HG03175 (cell line): ENCODE data around the gene ARHGAP29.

Experiments
- ATAC-seq: cut with Tn5 transposase; IDR thresholded peaks from one replicate; pipeline ENCODE4 v1.9.1; 2021; ENCODE audit warnings: mild to moderate bottlenecking, moderate library complexity; ENCODE audit not compliant: unreplicated experiment

Gene ARHGAP29

DNA sequence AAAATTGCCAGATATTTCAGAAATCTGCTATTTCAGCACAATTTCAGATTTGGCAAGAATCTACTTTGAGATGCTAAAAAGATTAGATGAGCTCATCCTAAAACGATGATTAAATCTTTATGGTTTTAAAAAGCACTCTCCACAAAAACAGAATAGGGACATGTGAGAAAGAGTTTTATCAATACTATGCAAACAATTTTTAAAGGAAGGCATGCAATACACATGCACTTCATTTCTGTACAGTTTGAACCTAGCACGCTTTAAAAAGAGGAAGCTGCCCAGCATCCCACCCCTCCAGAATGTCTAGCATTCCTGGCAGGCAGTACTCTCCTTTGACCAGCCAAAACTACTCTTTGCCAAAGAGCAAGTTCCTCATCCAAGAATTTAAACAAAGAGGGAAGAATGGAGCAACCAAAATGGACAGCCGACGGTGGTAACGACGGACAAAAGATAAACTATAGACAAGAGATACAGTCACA lies 1.3 kb downstream of the ARHGAP29 start:
- no peak for ATAC-seq

DNA sequence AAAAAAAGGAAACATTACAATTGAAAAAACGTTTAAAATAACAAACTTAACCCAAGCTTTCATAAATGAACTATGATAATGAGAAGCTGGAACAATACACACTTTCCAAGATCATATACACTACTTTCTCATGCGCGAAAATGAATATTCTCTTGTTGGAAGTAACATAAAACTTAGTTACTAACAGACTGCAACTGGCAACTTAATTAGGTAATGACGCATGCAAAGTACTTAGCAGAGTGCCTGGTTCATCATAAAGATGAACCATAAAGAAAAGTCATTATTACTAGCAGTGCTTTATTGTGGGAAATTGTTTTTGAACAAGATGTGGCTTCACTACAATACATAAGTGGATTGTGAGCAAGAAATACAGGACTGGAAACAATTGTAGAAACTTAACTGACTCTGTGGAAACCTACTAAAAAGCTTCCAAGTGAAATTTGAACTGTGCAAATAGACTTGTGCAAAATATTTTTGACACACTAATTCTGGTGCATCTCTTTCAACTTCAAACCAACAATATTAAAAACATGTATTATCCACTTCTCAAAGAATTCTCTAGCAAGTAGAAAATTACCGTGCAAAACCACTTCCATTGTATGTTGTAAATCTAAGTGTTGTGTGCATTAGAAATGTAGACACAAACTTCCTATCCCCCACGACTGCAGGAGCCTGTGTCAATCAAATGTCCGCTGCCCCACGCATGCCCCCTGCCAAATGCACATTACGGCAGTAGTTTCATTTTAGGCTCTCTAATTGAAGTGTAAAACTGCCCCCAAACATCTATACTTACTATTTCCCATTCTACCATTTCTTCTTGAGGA lies 2.0 kb downstream of the ARHGAP29 start:
- no peak for ATAC-seq

DNA sequence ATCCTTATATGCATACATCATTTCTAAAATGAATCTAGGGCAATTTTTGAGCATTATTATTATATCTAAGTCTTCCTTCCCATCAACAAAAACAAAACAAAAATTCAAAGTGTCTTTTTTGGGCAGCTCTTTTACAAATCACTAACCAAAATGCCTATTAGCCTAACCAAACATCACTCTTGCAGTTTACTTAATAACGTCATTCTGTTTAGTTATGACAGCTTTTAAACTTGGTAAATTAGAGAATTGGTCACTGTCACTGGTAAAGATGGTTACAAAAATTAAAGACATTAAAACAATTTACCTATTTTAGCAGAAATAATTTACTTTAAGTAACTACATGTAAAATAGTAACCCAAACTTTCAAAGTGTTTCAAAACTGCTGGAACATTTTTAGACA lies 2.8 kb downstream of the ARHGAP29 start:
- ATAC-seq = no peak

DNA sequence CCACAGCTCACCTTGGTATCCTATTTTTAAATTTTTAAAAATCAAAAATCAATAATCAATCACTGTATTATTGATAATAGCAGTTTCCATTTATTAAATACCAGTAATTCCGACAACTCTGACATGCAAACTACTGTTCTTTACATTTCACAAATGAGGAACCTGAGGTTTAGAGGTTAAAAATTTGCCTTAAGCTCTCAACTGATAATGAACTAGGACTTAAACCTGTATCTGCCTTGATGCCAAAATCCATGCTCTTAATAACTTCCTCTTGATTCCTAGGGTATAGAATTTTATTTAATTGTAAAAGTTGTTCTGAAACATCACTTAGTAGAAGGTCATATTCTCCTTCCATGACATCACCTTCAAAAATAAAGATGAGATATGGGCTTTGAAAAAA lies 5.6 kb downstream of the ARHGAP29 start:
- ATAC-seq = no peak

DNA sequence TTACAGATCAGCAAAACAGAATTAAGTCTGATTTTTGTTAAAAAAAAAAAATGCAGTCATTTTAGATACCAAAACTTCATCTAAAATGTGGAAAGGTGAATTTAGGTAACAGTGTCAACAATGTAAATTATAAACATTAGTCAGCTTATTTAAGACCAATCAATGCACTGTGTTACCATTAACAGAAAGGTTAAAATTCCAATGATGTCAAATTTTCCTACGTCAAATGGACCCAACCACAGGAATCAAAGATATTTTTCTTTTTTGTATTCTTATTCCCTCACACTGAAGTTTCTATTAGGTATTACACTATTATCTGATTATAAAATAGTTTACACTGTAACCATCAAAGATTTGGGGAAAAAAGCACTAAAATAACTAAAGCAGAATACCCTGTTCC lies 6.5 kb downstream of the ARHGAP29 start:
- no peak for ATAC-seq

DNA sequence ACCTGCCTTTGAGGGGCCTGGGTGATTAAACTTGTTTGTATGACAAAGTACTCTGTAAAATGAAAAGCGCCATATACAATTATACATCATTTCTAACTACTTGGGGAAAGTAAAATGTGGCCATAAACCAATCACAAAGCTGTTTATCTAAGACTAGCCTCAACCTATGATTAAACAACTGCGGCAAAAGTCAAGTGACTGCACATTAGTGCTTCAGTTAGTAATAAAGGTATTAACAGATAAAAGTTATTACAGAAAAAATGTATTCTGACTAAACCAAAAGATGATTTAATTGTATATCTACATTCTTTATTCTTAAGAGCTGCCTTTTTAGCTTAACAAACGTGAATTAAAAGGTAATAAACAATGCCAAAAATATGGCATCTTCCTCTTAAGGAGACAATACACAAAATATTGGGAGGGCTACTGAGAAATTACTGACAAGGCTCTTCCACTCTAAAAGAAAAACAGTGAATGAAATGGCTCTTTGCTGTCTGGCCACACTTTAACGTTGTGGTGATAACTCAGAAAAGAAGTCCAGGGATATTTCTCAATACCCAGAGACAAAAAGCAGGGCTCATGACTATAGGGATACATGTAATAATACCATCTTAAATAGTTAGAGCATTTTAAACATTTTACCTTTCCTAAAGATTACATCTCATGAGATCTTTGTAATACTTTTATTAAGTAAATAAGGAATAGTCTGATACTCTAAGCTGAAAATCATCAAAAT lies 8.6 kb downstream of the ARHGAP29 start:
- no peak for ATAC-seq

DNA sequence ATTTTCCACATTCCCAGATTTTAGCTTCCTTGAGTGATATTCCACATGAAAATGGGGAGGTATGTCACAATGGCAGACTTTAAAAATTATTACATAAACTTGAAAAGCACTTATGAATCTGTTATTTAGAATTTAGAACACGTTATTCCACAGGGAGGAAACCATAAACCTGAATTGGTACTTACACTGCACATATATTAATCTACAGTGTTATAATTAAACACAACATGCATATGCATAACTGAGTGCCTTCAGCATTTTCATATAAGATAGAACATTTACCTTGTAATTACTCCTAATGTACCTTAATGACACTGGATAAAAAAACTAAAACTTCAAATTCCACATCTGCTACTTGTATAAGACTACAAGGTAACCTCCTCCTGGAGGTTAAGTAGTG lies 9.8 kb downstream of the ARHGAP29 start:
- ATAC-seq = no peak

DNA sequence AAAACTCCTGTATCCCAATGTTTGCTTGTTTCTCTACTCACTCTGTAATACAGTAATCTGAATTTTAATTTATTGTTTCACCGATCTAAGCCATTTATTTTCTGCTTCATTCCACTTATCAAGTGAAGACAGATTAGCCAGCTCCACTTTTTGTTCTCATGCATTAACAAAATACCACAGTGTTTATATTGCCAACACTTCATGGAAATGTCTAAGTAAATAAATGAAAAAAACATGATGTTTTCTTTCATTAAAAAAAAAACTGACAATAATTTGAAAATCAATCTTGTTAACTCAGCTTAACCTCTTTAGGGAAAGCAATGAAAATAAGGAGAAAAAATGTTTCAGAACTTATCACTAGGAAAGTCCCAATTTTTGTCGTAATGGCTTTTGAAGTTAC lies 11.5 kb downstream of the ARHGAP29 start:
- ATAC-seq = no peak

DNA sequence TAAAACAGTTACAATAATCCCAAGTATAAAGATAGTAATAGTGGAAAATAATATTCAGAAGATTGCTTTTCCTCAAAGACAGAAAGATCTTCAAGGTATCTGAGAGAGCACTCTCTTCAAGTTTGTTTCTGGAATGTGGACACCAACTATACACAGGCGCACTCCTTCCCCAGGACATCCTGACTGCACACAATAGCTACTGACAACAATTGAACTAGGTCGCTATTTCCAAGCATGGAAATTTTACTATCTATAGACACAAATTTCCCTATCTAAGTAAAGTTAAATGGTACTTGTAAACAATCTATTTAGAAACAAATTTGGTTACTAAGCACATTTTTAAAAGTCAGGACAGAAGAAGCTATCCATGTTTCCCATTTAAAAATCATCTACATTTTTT lies 19.1 kb downstream of the ARHGAP29 start:
- no peak for ATAC-seq

DNA sequence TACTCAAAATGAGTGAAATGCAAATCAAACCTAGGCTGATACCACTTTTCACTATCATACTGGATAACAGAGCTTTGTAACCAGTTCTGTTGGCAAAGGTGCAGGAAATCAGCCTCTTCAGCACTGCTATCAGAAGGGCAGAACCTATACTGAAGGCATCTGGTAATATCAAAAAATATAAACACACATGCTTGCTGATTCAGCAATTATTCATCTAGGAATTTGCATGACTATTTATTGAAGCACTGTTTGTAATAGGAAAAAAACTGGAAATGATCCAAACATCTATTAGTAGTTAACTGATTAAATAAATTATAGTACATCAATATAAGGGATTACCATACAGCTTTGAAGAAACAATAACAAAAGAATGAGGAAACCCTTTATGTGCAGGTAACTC lies 21.4 kb downstream of the ARHGAP29 start:
- ATAC-seq = no peak

DNA sequence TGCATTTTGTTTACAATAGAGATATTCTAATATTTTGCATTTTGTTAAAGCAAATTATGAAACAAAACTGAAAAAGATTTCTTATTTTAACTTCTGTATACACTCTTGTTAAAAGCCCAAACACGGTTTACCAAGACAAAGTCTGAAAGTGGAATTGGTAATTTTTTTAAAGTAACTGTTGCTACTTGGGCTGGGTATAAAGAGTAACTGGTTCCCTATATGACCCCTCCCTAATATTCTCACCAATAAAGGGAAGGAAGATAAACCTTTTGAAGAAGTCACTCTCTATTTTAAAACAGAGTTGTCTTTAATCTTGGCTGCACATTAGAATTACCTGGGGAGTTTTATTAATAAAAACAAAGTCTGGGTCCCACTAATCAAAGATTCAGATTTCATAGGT lies 27.4 kb downstream of the ARHGAP29 start:
- ATAC-seq = no peak

DNA sequence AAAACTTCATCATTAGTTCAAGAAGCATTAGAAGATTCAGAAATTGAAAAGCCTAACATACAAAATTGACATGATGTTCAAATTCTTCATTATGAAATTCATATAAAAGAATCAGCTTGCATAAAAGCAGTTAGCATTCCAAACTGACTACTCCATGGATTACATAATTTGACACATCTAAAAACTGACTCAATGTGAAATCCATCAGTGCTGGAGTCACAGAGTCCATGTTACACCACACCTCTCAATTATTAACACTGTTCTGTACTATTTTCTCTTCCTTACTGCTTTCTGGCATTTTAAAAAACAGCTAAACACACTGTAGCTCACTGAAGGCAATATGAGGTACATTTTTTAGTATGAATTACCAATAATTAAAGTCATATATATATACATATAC lies 28.0 kb downstream of the ARHGAP29 start:
- no peak for ATAC-seq

DNA sequence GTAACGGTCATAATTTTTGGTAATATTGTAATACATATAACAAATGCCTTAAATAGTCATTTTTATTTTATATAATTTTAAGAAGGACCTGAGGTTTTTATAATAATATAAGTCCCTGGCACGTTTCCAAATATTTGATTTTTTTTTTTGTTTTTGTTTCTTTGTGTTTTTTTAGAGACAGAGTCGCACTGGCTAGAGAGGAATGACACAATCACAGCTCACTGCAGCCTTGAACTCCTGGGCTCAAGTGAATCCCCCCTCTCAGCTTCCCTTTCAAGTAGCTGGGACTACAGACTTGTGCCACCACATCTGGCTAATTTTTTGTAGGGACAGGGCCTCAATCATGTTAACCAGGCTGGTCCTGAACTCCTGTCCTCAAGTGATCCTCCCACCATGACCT lies 29.7 kb downstream of the ARHGAP29 start:
- no peak for ATAC-seq

DNA sequence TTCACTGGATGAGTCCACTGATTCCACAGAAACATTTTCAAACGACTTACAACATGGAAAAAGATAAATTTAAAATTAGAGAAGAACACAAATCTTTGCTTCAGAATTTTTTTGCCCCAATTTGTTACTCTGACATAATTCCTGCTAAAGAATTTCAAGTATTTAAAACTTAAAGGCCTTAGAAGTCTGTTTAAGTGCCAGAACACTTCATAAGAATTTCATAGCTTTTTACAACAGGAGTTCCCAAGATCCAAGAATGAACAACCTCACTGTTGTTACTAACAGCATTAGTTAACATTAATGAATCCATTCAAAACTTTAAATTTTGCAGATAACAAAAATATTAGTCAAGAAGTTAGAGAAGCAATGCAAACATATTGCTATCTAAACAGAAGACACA lies 31.7 kb downstream of the ARHGAP29 start:
- ATAC-seq = no peak

DNA sequence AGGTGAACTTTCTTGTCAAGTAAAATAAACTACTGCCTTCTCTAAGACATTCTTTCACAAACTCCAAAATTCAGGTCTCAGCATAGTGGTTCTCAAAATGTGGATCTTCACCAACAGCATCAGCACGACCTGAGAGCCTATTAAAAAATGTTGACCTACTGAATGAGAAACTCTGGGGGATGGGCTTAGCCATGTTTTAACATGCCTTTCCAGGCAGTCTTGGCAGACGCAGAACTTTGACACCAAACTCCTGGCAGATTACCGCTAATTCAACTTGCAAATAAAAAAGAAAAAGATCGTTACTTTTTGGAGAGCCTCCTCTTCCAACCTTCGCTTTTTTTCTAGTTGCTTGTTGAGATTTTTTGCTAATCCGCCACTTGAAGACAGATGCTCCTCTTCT lies 35.1 kb downstream of the ARHGAP29 start:
- ATAC-seq = no peak

DNA sequence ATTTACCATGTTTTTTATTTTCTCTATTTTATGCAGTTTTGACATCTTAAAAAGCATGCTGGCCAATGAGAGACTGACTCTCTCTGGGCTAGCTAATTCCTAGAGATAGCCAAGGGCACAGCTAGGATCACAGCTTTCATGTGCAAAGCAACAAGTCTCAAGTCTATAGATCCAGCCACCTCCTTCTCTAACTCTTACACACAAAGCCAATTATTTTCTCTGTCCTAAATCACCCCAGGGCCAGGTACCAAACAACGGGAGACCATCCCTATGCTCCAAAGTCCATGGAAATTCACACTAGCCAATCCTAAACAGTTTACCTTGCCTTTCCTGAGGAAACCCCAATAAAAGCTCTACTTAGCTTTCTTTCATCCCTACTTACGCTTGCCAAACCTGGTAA lies 38.0 kb downstream of the ARHGAP29 start:
- no peak for ATAC-seq

DNA sequence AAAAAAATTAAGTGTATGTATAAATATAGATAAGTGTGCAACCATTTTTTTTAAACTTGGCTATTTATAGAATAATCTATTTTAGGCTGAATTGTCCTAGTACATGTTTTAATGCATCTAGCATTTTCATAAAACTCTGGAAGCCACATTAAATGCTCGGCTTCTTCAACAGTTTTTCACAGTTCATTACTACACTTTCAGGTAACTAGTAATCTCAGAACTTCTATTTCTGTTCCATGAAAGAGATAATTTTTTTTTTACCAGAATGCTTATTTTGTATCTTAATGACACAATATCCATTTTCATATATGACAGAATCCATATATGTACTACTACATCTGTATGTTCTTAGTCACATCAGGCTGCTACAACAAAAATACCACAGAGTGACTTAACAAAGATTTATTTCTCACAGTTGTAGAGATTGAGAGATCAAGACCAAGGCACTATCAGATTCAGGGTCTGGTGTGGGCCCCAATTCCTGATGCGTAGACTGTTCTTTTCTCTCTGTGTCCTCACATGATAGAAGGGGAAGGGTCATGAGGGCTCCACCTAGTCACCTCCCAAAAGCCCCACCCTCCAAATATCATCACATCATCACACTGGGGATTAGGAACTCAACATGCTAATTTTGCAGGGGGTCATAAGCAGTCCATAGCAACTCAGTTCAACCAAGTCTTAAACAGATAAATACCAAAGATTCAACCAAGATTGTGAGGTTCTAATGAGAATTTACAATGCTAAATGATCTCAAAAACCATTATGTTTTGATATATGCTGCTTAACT lies 43.1 kb downstream of the ARHGAP29 start:
- no peak for ATAC-seq

DNA sequence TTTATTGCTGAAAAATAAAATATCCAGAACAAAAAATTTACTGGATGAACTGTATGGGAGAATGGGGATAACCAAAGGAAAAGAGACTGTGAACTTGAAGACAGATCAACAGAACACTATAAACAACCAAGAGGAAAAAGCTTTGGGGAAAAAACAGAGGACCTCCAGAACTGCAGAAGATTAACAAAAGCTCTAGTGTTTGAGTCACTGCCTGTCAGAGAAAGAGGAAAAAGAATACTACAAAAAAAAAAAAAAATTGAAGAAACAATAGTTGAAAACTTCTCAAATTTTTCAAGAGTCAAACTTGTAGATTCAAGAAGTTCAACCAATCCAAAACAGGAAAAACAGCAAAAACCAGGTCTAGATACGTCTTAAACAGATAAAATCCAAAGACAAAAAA lies 44.3 kb downstream of the ARHGAP29 start:
- no peak for ATAC-seq

DNA sequence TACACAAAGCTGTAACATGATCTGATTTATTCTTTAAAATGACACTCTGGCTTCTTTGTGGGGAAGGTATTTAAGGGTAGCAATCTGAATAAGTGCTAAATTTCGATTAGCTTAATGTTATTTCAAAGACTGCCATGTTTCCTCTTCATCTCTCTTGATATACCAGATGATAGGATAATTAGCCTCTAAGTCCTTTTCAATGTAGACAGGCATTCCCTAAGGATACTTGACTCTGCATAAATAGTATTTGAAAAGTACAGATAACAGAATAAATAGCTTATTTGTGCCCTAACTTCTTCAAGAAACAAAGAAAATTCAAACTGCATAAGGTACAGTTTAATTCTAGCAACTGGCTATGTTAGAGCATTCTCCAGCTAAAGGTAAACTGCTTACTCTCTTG lies 46.2 kb downstream of the ARHGAP29 start:
- ATAC-seq = no peak

DNA sequence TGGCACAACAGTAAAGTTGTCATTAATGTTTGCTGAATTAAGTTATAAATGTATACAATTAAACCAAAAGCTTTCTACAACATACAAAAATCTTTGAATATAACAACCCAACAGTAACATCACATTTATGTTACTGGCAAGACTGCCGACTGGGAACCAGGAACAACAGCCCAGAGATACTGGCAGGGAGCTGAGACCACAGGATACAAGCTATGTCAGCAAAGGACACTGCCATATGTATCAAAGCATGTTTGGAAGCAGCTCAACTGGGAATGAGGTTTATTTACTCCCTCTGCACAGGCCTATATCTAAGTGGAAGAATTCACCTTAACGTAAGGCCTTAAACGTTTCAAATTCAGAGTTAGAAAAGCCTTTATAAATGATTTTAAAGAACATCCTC lies 50.4 kb downstream of the ARHGAP29 start:
- no peak for ATAC-seq

DNA sequence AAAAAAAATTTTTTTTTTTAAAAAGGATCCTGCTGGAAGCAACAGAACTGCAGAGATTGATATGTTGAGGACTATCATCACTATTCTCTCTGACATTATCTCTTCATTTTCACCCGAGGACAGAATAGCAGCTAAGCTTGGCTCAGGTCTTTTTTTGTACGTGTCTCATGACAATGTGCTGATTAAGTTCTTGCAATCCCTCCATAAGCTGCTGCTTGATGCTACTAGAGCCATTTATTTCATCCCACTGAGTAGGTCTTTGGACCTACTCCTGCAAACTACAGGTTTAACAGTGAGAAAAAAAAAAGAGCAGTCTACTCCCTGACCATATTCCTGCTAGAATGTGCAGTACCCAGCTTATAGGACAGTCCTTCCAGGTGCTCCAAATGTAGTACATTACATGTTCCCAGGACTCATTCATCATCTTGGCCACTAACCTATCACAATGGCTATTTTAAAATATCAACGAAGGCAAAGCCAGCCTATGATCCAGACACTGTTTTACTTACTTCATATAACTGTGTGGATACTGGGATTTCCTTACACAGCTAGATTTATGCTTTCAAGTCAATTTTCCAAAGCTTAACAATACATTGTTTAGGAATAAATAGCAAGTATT lies 54.1 kb downstream of the ARHGAP29 start:
- no peak for ATAC-seq
